ENCODE results near the gene AK5. TPM values are rescaled to one million over a fixed set of nuclear protein-coding genes. Genes with fewer than 3 reads are reported as not detected.

AK5 gene
- total and polyA plus RNA-seq, 2 of the 13 experiments (the other 11 are each of a cell fraction or from before 2014, with no cell fraction given), result not detected

DNA sequence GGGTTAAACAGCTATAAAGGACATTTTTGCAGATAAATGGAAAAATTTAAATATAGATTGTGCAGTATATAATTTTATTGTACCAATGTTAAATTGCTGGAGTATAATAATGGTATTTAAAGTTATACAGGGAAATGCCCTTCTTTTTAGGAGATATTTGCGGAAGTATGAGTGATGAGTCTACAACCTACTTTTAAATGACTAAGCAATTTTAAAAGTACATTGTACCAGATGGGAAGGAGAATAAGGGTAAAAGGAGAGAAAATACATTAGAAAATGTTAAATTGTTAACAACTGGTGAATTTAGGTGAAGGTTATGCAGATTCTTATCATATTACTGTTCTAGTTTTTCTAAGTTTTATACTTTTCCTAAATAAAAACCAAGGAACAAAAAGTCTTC, 308.8 kb downstream of the AK5 start:
- 98% methylated on average over 1 of the region's 1 CpG for WGBS (ENCODE audit: low lambda C conversion rate)
- ChIA-PET POLR2A (no interaction called here), CTCF (ENCODE audit: low intra/inter-chr PET ratio, low total read pairs) (no interaction called here)
- Histone ChIP-seq H3K4me2 (ENCODE audit: low read depth, low read length) (no peak overlapping the region), H3K27me3 (ENCODE audit: control insufficient read depth in 1 of 2, insufficient read depth in 2 of 2, low read length in 2 of 2) (no peaks in the 10 kb centered on the region), H3K9me3 (ENCODE audit: low read length) (no peaks in the 10 kb centered on the region), H3K4me3 (replicated peaks in 1 of 3; ENCODE audit: insufficient read depth in 1 of 3, low read depth in 2 of 3, low read length in 3 of 3) (no peak overlapping the region), H4K20me1 (ENCODE audit: insufficient read depth, low read length) (no peaks in the 10 kb centered on the region), H3K9ac (ENCODE audit: insufficient read depth, low read depth, low read length) (no peak overlapping the region), H2AFZ (ENCODE audit: low read length) (no peak overlapping the region), H3K27ac (ENCODE audit: extremely low read length, insufficient read depth, low read length) (no peak overlapping the region), H3K36me3 (replicated peaks in 1 of 2; ENCODE audit: control insufficient read depth in 1 of 2, insufficient read depth in 2 of 2, low read length in 2 of 2) (peaks cover 0 to 1% of the 10 kb centered on the region in 2 experiments; a peak in 1 of 5 replicates), H3K4me1 (ENCODE audit: insufficient read depth, low read length) (peaks cover 15% of the 10 kb centered on the region), H3K79me2 (ENCODE audit: insufficient read depth, low read length) (no peaks in the 10 kb centered on the region)
- BruUV-seq (replicated peaks), result no TSS peak
- intact Hi-C loops (cut with micrococcal nuclease; ENCODE audit: unreplicated experiment) (no loop called here), in situ Hi-C loops (cut with HindIII; ENCODE audit: extremely low pct_ligation_motif_present, low pct_unique_long_range_greater_than_20kb) (no loop called here)
- no peak for DNase-seq (ENCODE audit: low spot score)
- FAIRE-seq, result no peak
- TF ChIP-seq, protein P1, sequence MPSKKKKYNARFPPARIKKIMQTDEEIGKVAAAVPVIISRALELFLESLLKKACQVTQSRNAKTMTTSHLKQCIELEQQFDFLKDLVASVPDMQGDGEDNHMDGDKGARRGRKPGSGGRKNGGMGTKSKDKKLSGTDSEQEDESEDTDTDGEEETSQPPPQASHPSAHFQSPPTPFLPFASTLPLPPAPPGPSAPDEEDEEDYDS (CRISPR knock-in tag; IDR thresholded peaks at IDR 0.05), result no peak
- TF ChIP-seq NFE2L2 (IDR thresholded peaks at IDR 0.05; ENCODE audit: low read length), result peak; percentile 73
- TF ChIP-seq, protein P2, sequence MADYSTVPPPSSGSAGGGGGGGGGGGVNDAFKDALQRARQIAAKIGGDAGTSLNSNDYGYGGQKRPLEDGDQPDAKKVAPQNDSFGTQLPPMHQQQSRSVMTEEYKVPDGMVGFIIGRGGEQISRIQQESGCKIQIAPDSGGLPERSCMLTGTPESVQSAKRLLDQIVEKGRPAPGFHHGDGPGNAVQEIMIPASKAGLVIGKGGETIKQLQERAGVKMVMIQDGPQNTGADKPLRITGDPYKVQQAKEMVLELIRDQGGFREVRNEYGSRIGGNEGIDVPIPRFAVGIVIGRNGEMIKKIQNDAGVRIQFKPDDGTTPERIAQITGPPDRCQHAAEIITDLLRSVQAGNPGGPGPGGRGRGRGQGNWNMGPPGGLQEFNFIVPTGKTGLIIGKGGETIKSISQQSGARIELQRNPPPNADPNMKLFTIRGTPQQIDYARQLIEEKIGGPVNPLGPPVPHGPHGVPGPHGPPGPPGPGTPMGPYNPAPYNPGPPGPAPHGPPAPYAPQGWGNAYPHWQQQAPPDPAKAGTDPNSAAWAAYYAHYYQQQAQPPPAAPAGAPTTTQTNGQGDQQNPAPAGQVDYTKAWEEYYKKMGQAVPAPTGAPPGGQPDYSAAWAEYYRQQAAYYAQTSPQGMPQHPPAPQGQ (CRISPR knock-in tag; IDR thresholded peaks at IDR 0.05; ENCODE audit: borderline replicate concordance), result no peak
- TF ChIP-seq MAFK (conservative IDR thresholded peaks at IDR 0.05 in 1 of 2, IDR thresholded peaks at IDR 0.05 in 1 of 2; ENCODE audit: low read length in 2 of 2), result peak; percentile 44 to 58; a peak in 3 of 4 replicates
- no peak for ATAC-seq

DNA sequence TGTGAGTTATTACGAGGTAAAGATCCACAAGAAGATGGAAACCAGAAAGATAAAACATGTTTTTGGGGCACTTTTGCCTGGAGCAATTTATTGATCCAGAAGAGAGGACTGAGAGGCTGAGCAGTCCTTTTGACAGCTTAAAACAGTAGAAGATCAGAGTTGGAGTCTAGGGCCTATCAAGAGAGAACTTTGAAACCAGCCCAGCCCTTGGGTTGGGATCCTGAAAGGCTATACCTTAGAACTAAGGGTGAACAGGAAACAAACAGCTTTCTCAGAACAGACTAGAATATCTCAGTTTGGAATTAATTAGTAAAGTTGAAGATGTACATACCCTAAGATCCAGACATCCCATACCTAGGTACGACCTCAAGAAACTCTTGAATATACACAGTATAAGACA, 311.1 kb downstream of the AK5 start:
- CTCF ChIA-PET (ENCODE audit: low intra/inter-chr PET ratio, low total read pairs), result no interaction called here
- no TSS peak for BruUV-seq (replicated peaks)

More for the DNA sequence above, 311.1 kb downstream of the AK5 start:
- no peak overlapping the region for H2AFZ ChIP-seq (ENCODE audit: low read length)
- no peak for ATAC-seq
- POLR2A ChIA-PET, result no interaction called here
- H3K4me3 ChIP-seq (replicated peaks in 1 of 3; ENCODE audit: insufficient read depth in 1 of 3, low read depth in 2 of 3, low read length in 3 of 3), result no peak overlapping the region
- no peaks in the 10 kb centered on the region for H4K20me1 ChIP-seq (ENCODE audit: insufficient read depth, low read length)
- no peak overlapping the region for H3K9ac ChIP-seq (ENCODE audit: insufficient read depth, low read depth, low read length)
- FAIRE-seq, result no peak
- 95% methylated on average over 2 of the region's 2 CpGs for WGBS (ENCODE audit: low lambda C conversion rate)
- H3K36me3 ChIP-seq (replicated peaks in 1 of 2; ENCODE audit: control insufficient read depth in 1 of 2, insufficient read depth in 2 of 2, low read length in 2 of 2), result peaks cover 1 to 13% of the 10 kb centered on the region in 2 experiments; a peak in 3 of 5 replicates
- H3K27ac ChIP-seq (ENCODE audit: extremely low read length, insufficient read depth, low read length), result no peak overlapping the region
- intact Hi-C loops (cut with micrococcal nuclease; ENCODE audit: unreplicated experiment), result no loop called here
- peaks cover 2% of the 10 kb centered on the region for H3K79me2 ChIP-seq (ENCODE audit: insufficient read depth, low read length)
- no peaks in the 10 kb centered on the region for H3K4me1 ChIP-seq (ENCODE audit: insufficient read depth, low read length)
- H3K4me2 ChIP-seq (ENCODE audit: low read depth, low read length), result no peak overlapping the region
- in situ Hi-C loops (cut with HindIII; ENCODE audit: extremely low pct_ligation_motif_present, low pct_unique_long_range_greater_than_20kb), result no loop called here
- no peak for DNase-seq (ENCODE audit: low spot score)
- TF ChIP-seq ATF1 (CRISPR knock-in tag; IDR thresholded peaks at IDR 0.05) (no peak), ZNF335 (CRISPR knock-in tag; IDR thresholded peaks at IDR 0.05) (no peak), PHF5A (CRISPR knock-in tag; IDR thresholded peaks at IDR 0.05; ENCODE audit: low read depth, unreplicated experiment) (no peak), ZNF619 (CRISPR knock-in tag; IDR thresholded peaks at IDR 0.05) (no peak), POLR2AphosphoS2 (IDR thresholded peaks at IDR 0.05; ENCODE audit: low read depth, low read length) (no peak), ERF (CRISPR knock-in tag; IDR thresholded peaks at IDR 0.05) (no peak), PHF21A (CRISPR knock-in tag; IDR thresholded peaks at IDR 0.05) (no peak)
- TF ChIP-seq, protein P3, sequence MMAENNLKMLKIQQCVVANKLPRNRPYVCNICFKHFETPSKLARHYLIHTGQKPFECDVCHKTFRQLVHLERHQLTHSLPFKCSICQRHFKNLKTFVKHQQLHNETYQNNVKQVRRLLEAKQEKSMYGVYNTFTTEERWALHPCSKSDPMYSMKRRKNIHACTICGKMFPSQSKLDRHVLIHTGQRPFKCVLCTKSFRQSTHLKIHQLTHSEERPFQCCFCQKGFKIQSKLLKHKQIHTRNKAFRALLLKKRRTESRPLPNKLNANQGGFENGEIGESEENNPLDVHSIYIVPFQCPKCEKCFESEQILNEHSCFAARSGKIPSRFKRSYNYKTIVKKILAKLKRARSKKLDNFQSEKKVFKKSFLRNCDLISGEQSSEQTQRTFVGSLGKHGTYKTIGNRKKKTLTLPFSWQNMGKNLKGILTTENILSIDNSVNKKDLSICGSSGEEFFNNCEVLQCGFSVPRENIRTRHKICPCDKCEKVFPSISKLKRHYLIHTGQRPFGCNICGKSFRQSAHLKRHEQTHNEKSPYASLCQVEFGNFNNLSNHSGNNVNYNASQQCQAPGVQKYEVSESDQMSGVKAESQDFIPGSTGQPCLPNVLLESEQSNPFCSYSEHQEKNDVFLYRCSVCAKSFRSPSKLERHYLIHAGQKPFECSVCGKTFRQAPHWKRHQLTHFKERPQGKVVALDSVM (CRISPR knock-in tag; IDR thresholded peaks at IDR 0.05), result no peak
- H3K9me3 ChIP-seq (ENCODE audit: low read length), result no peaks in the 10 kb centered on the region
- no peaks in the 10 kb centered on the region for H3K27me3 ChIP-seq (ENCODE audit: control insufficient read depth in 1 of 2, insufficient read depth in 2 of 2, low read length in 2 of 2)
